ENCODE results near the gene HYKK. TPM values are rescaled to one million over a fixed set of nuclear protein-coding genes. Genes with fewer than 3 reads are reported as not detected.

The HYKK gene
- total and polyA plus RNA-seq, 2 of the 13 experiments (the other 11 are each of a cell fraction or from before 2014, with no cell fraction given), result 3.5 to 5.4 TPM

- 0 out of 2 replicates have a peak, but pooled peaks have one; percentile 39 for TF ChIP-seq HOXA3 (CRISPR knock-in tag; IDR thresholded peaks at IDR 0.05)
- 0 out of 2 replicates have a peak, but pooled peaks have one; percentile 8 for TF ChIP-seq KDM5B (CRISPR knock-in tag; IDR thresholded peaks at IDR 0.05; ENCODE audit: borderline replicate concordance)
These were observed 419 bp downstream of the HYKK start (continued) for GRCh38 chr15:78507831-78508160.

DNA sequence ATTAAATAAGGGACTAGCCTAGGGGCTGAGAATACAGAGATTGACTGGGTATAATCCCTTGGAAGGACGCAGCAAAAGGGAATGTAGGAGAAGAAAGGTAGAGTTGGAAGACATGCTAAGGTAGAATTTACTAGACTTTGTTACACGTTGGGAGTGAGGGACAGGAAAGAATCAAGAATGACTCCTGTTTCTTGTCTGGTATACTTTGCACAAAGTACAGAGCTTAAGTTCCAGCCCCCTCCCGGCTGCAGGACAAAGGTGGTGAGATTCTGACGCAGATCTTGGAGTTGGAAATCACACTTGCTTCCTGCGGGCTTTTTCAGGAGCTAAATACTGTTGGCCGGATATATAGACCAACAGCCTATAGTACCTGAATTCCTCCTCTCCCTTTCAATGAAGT, 895 bp downstream of the HYKK start:
- DNase-seq (ENCODE audit: low spot score), result peak; percentile 3
- in situ Hi-C loops (cut with HindIII; ENCODE audit: extremely low pct_ligation_motif_present, low pct_unique_long_range_greater_than_20kb), result no loop called here
- no peaks in the 10 kb centered on the region for H3K36me3 ChIP-seq (replicated peaks in 1 of 2; ENCODE audit: control insufficient read depth in 1 of 2, insufficient read depth in 2 of 2, low read length in 2 of 2)
- intact Hi-C loops (cut with micrococcal nuclease; ENCODE audit: unreplicated experiment), result loop anchor here (5.0 to 10.0 kb wide), 2 partner anchors 34 to 57 kb away; partner anchors contain the start of genes CHRNA5 and PSMA4
- no peak for FAIRE-seq
- TF ChIP-seq, protein P1, sequence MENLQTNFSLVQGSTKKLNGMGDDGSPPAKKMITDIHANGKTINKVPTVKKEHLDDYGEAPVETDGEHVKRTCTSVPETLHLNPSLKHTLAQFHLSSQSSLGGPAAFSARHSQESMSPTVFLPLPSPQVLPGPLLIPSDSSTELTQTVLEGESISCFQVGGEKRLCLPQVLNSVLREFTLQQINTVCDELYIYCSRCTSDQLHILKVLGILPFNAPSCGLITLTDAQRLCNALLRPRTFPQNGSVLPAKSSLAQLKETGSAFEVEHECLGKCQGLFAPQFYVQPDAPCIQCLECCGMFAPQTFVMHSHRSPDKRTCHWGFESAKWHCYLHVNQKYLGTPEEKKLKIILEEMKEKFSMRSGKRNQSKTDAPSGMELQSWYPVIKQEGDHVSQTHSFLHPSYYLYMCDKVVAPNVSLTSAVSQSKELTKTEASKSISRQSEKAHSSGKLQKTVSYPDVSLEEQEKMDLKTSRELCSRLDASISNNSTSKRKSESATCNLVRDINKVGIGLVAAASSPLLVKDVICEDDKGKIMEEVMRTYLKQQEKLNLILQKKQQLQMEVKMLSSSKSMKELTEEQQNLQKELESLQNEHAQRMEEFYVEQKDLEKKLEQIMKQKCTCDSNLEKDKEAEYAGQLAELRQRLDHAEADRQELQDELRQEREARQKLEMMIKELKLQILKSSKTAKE (CRISPR knock-in tag; IDR thresholded peaks at IDR 0.05; ENCODE audit: borderline replicate concordance), result no peak
- TF ChIP-seq SMAD3 (CRISPR knock-in tag; IDR thresholded peaks at IDR 0.05), result no peak
- no peak for TF ChIP-seq ZNF558 (CRISPR knock-in tag; IDR thresholded peaks at IDR 0.05; ENCODE audit: borderline replicate concordance)
- TF ChIP-seq XBP1 (CRISPR knock-in tag; IDR thresholded peaks at IDR 0.05), result no peak
- TF ChIP-seq HNF4A (CRISPR knock-in tag; IDR thresholded peaks at IDR 0.05), result peak; percentile 33; the same call in 1 of the 2 replicates
- ChIA-PET CTCF (ENCODE audit: low intra/inter-chr PET ratio, low total read pairs) (no interaction called here), POLR2A (interaction anchor here (1.4 to 3.6 kb wide), 4 partner anchors 32 to 209 kb away, joined by 4 to 17 read pairs (median 8); partner anchors contain the start of genes CHRNA5, IREB2, PSMA4 and SKIC8)
- peak overlapping the region; percentile 95 for H3K4me2 ChIP-seq (ENCODE audit: low read depth, low read length)
- no peaks in the 10 kb centered on the region; a peak in 1 of 5 replicates for H3K27me3 ChIP-seq (ENCODE audit: control insufficient read depth in 1 of 2, insufficient read depth in 2 of 2, low read length in 2 of 2)
- WGBS (ENCODE audit: low lambda C conversion rate), result 7% methylated on average over 6 of the region's 6 CpGs
- peak overlapping the region; percentile 55 for H3K27ac ChIP-seq (ENCODE audit: extremely low read length, insufficient read depth, low read length)
- peaks cover 29% of the 10 kb centered on the region for H3K4me1 ChIP-seq (ENCODE audit: insufficient read depth, low read length)
- no peaks in the 10 kb centered on the region for H4K20me1 ChIP-seq (ENCODE audit: insufficient read depth, low read length)
- H3K9ac ChIP-seq (ENCODE audit: insufficient read depth, low read depth, low read length), result peak overlapping the region; percentile 63
- H3K79me2 ChIP-seq (ENCODE audit: insufficient read depth, low read length), result no peaks in the 10 kb centered on the region
- H2AFZ ChIP-seq (ENCODE audit: low read length), result peak overlapping the region; percentile 84
- no TSS peak for BruUV-seq (replicated peaks)
- peak overlapping the region; percentile 69 to 84 (median 83) for H3K4me3 ChIP-seq (replicated peaks in 1 of 3; ENCODE audit: insufficient read depth in 1 of 3, low read depth in 2 of 3, low read length in 3 of 3)
- no peak for ATAC-seq
- no peaks in the 10 kb centered on the region for H3K9me3 ChIP-seq (ENCODE audit: low read length)

All from HepG2 (cell line).